SK-N-SH treated with all-trans-retinoic acid at 6 μM for 48 hours (cell line): Measurements from ENCODE around the gene POLR3H.

Source experiments
- ATAC-seq: fragments of 200-7000 bp; cut with Tn5 transposase; 3 replicates; pipeline ENCODE4 v1.9.1; 2020; ENCODE audit warnings: mild to moderate bottlenecking, moderate library complexity
- ARNTL ChIP-seq: fragments of 450-650 bp; formaldehyde crosslinking; IDR thresholded peaks from 2 replicates; pipeline ENCODE4 v1.5.0; 2020; ENCODE audit warnings: low read depth, mild to moderate bottlenecking, moderate library complexity, borderline replicate concordance
- BACH2 ChIP-seq: fragments of 250-450 bp; sonication (Bioruptor Pico); IDR thresholded peaks from 2 replicates; pipeline ENCODE4 v1.9.0; 2021; ENCODE audit warnings: mild to moderate bottlenecking, borderline replicate concordance
- CSDC2 ChIP-seq: fragments of 250-450 bp; sonication (Bioruptor Pico); IDR thresholded peaks from 2 replicates; pipeline ENCODE4 v1.5.0; 2020; ENCODE audit warnings: mild to moderate bottlenecking, moderate library complexity
- CSRNP3 ChIP-seq: fragments of 250-450 bp; sonication (Bioruptor Pico); IDR thresholded peaks from 2 replicates; pipeline ENCODE4 v1.5.1; 2021; ENCODE audit warnings: mild to moderate bottlenecking, moderate library complexity
- ESRRG ChIP-seq: fragments of 250-450 bp; sonication (Bioruptor Pico); IDR thresholded peaks from 2 replicates; pipeline ENCODE4 v1.6.1; 2021; ENCODE audit warnings: mild to moderate bottlenecking
- GLIS3 ChIP-seq: fragments of 250-450 bp; sonication (Bioruptor Pico); IDR thresholded peaks from 2 replicates; pipeline ENCODE4 v1.5.0; 2020; ENCODE audit warnings: mild to moderate bottlenecking, moderate library complexity
- OSR1 ChIP-seq: fragments of 250-450 bp; sonication (Bioruptor Pico); IDR thresholded peaks from 2 replicates; pipeline ENCODE4 v1.8.0; 2022; ENCODE audit warnings: moderate library complexity, mild to moderate bottlenecking, inconsistent platforms
- POU6F1 ChIP-seq: fragments of 250-450 bp; sonication (Bioruptor Pico); IDR thresholded peaks from 2 replicates; pipeline ENCODE4 v1.8.0; 2021; ENCODE audit warnings: low read depth, mild to moderate bottlenecking, moderate library complexity, borderline replicate concordance
- SNAI2 ChIP-seq: fragments of 250-450 bp; sonication (Bioruptor Pico); IDR thresholded peaks from 2 replicates; pipeline ENCODE4 v1.5.0; 2020; ENCODE audit warnings: mild to moderate bottlenecking, moderate library complexity
- TCF4 ChIP-seq: fragments of 250-450 bp; sonication (Bioruptor Pico); IDR thresholded peaks from 2 replicates; pipeline ENCODE4 v1.8.0; 2021; ENCODE audit warnings: mild to moderate bottlenecking, moderate library complexity, borderline replicate concordance
- TOX ChIP-seq: fragments of 250-450 bp; sonication (Bioruptor Pico); IDR thresholded peaks from 2 replicates; pipeline ENCODE4 v1.8.0; 2021; ENCODE audit warnings: mild to moderate bottlenecking, moderate library complexity, borderline replicate concordance
- ZC3H10 ChIP-seq: fragments of 250-450 bp; sonication (Bioruptor Pico); IDR thresholded peaks from 2 replicates; pipeline ENCODE4 v1.5.1; 2021; ENCODE audit warnings: mild to moderate bottlenecking, moderate library complexity
- ZFP3 ChIP-seq: fragments of 250-450 bp; sonication (Bioruptor Pico); IDR thresholded peaks from 2 replicates; pipeline ENCODE4 v1.5.0; 2020; ENCODE audit warnings: mild to moderate bottlenecking, moderate library complexity
- ZFP30 ChIP-seq: fragments of 450-650 bp; formaldehyde crosslinking; IDR thresholded peaks from 2 replicates; pipeline ENCODE4 v1.5.0; 2022; ENCODE audit warnings: mild to moderate bottlenecking, moderate library complexity
- ZNF70 ChIP-seq: fragments of 450-650 bp; formaldehyde crosslinking; IDR thresholded peaks from 2 replicates; pipeline ENCODE4 v1.5.0; 2020; ENCODE audit warnings: mild to moderate bottlenecking, moderate library complexity
- TF ChIP-seq, protein P1 (sequence below): fragments of 250-450 bp; sonication (Bioruptor Pico); IDR thresholded peaks from 2 replicates; pipeline ENCODE4 v1.5.1; 2020; ENCODE audit warnings: low read depth, mild to moderate bottlenecking, moderate library complexity

The POLR3H gene

GRCh38 chr22:41535244-41535643 lies 9.0 kb downstream of the POLR3H start:
- TF ChIP-seq ARNTL (CRISPR knock-in tag) (no peak), CSDC2 (no peak), ZC3H10 (CRISPR knock-in tag) (no peak), POU6F1 (CRISPR knock-in tag) (no peak), TCF4 (CRISPR knock-in tag) (no peak), SNAI2 (CRISPR knock-in tag) (no peak), ZFP30 (CRISPR knock-in tag) (no peak), ESRRG (no peak), TOX (CRISPR knock-in tag) (no peak), OSR1 (CRISPR knock-in tag) (no peak)
- ATAC-seq: peak; percentile 67

- no peak for ATAC-seq
- TF ChIP-seq ARNTL (CRISPR knock-in tag) (no peak), ESRRG (no peak), CSDC2 (no peak)
- TF ChIP-seq, protein P1, sequence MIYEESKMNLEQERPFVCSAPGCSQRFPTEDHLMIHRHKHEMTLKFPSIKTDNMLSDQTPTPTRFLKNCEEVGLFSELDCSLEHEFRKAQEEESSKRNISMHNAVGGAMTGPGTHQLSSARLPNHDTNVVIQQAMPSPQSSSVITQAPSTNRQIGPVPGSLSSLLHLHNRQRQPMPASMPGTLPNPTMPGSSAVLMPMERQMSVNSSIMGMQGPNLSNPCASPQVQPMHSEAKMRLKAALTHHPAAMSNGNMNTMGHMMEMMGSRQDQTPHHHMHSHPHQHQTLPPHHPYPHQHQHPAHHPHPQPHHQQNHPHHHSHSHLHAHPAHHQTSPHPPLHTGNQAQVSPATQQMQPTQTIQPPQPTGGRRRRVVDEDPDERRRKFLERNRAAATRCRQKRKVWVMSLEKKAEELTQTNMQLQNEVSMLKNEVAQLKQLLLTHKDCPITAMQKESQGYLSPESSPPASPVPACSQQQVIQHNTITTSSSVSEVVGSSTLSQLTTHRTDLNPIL: no peak
Measured at GRCh38 chr22:41534219-41534618, 10.1 kb downstream of the POLR3H start.

- peak; percentile 81 for ATAC-seq
- TF ChIP-seq ZFP3 (CRISPR knock-in tag) (peak; percentile 72; the same call in 1 of the 2 replicates), ZNF70 (CRISPR knock-in tag) (no peak)
Measured at GRCh38 chr22:41532908-41533825, 11.1 kb downstream of the POLR3H start.

- ATAC-seq: no peak
- no peak for TF ChIP-seq GLIS3 (CRISPR knock-in tag)
- no peak for TF ChIP-seq OSR1 (CRISPR knock-in tag)
- no peak for TF ChIP-seq ESRRG
Measured at GRCh38 chr22:41531715-41532477, 12.4 kb downstream of the POLR3H start.

DNA sequence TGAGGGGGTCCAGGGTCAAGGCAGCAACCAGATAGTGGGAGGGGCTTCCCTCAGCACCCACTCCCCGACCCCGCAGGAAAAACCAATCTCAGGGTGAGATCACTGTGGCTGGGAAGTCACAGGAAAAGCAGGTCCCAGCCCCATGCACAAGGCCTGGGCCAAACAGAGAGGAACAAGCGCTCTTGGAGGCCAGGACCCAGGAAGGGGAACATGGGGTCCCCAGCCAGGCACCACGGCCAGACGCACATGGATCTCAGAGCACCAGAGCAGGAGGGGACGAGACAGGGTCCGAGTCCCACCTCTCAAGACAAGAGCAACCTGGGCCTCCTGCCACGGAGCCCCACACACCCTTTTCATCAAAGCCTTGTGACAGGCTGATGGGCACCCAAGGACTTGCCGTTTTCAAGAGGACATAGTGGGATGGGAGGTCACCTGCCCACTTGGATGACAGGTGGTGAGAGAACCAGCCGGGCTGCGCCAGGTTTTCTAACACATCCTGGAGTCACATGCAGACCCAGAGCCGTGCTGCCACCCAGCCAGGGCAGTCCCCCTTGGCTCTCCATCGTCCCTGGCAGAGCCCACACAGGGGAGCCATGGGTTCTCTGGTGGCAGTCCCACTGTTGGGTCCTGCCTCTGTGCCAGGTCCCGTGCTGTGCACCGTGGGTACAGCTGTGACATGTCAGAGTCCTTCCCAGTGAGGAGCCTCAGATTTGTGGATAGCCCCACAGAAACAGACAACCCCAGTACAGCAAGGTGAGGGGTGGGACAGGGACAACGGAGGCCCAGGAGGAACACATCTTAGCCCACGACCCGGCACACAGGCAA lies 13.2 kb downstream of the POLR3H start:
- TF ChIP-seq BACH2 (CRISPR knock-in tag): no peak
- no peak for TF ChIP-seq ZC3H10 (CRISPR knock-in tag)
- TF ChIP-seq, all 23 proteins: peak for 0
- ATAC-seq: no peak

- TF ChIP-seq BACH2 (CRISPR knock-in tag): no peak
- TF ChIP-seq CSRNP3 (CRISPR knock-in tag): no peak
- no peak for ATAC-seq
Measured at GRCh38 chr22:41528938-41529561, 15.2 kb downstream of the POLR3H start.
